ENCODE measurements around the gene STAT5B.

Gene STAT5B

DNA sequence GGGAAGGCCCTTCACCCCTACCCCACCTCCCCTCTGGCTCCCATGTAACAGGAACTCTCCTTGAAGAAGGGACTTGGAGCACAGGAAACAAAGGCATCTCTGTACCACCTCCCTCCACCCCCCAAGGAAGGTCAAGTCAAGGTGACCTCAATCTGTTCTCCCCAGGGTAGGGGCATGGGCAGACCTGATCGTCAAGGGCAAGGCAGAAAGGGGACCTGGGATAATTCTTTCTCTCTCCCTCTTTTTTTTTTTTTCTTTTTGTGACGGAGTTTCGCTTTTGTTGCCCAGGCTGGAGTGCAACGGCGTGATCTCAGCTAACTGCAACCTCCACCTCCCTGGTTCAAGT, 7.8 kb upstream of the STAT5B start:
- no peak for DNase-seq

GRCh38 chr17:42283241-42284023, 7.2 kb upstream of the STAT5B start:
- DNase-seq, result no peak

DNA sequence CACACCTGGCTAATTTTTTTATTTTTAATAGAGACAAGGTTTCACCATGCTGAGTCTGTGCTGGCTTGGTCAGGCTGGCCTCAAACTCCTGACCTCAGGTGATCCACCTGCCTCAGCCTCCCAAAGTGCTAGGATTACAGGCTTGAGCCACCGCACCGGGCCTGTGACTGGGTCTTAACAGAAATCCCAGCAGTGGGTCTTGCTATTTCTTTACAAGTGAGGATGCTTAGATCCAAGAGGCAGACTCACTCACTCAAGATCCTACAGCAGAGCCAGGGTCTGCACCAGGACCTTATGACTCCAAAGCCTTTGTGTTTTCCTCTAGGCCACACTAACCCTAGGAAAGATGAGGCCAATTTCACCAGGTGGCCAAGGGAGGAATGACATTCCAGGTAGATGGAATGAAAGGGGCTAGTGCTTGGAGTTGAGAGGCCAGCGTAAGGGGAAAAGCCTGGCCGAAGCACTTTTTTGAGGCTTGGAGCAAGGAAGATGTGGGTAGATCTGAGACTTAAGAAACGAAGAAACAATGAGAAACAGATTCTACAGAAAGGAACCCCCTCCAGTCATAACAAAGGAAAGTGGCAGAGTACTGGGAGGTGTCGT, 6.4 kb upstream of the STAT5B start:
- DNase-seq, result no peak

- no peak for DNase-seq
These were observed 5.4 kb upstream of the STAT5B start for GRCh38 chr17:42281571-42282096.

- DNase-seq, result no peak
These were observed 3.8 kb upstream of the STAT5B start for GRCh38 chr17:42279776-42280630.

DNA sequence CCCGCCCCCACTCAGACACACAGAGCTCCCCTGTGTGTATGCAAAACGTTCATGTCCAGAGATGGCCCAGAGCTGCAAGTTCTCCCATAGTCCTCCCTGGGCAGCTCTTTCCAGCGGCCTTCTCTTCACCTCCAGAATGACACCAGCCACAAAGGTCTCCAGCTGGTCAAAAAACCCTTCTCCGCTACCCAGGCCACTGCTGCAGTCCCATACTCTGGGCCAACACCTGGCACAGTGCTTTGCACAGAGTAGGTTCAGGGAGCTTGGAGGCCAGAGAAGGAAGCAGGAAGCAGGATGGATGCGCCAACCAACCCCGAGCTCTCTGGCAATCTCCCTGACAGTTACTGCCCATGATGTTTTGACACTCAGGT, 1.1 kb upstream of the STAT5B start:
- DNase-seq, result no peak

- DNase-seq, result no peak
These were observed 584 bp upstream of the STAT5B start for GRCh38 chr17:42276609-42277341.

DNA sequence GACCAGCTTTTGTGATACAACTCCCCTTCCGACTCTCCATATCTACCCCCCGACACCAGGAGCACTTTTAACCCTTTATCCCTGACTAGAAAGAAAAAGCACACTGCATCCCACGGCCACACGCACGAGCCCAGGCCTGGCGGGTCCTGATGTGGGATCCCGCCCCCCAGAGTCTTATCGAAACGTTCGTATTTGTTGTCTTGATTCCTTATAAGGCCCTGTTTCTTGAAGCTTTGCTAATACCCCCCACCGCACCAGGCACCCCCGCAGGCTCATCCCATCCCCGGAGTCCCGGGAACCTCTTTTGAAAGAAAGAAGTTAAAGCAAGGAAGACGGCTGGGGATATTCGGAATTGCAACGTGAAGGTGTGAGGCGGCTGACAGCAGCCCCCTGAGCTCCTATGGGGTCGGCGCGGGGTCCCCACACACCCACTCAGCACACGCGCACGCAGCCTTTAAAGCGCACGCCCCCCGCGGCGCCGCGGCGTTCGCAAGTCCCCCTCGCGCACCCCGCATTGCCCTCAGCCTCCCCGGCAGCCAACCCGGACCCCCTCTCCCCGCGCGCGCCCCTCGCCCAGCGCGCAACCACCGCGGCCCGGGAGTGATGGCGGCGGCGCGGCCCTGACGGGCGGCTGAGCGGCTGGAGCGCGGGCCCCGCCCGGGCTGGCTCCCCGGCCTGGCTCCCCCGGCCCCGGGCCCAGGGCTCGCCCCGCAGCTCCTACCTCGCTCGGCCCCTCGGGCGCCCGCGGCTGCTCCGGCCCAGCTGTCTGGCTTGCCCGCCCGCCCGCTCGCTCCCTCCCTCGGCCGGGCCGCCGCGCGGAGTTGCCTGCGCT, 448 bp downstream of the STAT5B start:
- DNase-seq, result peak; percentile 21

DNA sequence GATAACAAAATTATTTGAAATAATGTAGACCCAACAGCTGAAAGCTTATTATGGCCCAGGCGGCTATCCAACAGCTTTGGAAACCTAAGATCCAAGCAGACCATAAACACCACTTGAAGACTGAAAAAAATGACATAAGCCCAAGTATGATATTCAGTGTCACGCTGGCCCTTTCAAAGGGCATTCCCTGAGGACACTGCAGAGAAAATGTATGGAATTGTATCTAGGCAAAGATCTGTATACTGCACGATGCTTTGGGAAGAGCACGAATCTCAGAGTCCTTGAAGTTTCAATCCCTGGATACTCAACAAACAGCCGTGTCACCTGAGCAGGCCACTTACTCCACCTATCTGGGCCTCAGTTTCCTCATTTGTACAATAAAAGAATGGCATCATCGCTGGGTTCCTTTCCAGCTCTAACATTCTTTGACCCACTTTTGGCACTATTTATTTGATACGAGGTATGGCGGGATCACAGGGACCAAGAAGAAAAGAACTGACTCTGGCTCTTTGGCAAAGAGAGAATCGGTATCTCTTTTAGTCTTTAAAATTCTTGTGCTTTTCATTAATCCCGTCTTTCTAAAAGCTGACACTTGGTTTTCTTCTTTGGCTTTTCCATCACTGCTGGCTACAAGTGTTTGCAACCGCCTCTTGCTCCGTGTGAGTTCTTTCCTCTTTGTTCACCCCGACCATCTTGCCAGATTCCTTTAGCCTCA, 1.2 kb downstream of the STAT5B start:
- DNase-seq, result no peak

GRCh38 chr17:42274253-42274542, 2.0 kb downstream of the STAT5B start:
- no peak for DNase-seq

DNA sequence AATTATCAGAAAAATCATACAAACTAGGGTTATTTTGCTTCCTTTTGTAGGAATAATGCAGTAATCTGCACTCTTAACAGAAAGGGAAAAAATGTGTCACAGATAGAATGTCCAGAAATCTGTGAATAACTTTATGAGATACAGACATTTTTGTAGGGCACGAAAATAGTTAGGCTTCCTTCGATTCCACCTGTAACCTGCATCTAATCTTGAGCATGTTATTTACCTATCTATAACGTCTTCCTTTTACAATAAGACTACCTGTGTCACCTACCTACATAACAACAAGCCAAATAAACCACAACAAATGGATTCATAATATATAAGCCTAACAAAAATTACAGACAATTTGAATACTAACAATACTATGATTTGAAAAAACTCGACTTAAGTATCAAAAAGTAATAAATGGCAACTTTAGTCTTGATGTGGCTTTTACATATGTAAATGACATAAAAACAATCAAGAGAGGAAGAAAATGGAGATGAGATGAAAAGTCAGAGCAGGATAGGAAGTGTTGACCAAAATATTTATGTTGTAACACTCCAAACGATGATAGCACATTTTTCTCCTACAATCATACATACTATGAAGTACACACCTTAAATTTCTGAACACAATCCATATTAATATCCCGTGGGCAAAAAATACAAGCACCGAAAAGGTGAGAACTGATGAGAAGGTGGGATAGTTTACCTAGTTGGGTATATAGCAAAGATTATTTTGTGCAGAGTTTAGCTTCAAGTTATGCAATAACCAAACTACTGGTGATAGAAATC, 2.5 kb downstream of the STAT5B start:
- DNase-seq, result no peak

DNA sequence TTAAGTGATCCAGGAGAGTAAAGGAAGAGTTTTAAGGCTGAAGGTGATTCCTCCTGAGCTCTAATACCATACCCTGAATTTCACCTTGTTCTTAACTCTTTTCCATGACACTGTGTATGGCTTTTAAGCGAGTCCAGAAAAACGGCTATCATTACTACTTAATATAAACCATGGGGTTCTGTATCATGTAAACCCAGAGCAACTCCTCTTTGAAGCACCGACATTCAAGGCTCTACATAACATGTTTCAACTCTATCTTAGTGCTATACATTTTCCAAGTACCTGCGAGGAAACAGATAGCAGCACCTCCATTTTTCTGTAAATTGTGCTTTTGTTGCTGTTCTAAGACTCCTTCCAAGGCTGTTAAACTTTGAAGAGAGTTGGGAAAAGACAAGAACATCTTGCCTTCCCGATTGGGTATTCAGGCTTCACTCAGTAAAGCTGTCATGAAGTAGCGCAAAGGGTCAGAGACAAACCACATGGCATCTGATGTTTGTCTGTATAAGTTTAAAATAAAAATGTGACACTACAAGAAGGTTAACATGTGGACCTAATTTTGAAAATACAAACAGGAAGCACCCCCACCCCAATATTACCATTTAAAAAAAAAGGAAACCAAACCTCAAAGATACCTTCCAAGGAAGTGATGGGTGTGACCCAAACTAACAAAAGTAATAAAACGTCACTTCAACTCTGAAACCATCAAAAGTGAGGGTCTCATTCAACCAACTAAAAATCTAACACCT, 3.9 kb downstream of the STAT5B start:
- no peak for DNase-seq

- DNase-seq, result no peak
These were observed 4.5 kb downstream of the STAT5B start for GRCh38 chr17:42271779-42272035.

DNA sequence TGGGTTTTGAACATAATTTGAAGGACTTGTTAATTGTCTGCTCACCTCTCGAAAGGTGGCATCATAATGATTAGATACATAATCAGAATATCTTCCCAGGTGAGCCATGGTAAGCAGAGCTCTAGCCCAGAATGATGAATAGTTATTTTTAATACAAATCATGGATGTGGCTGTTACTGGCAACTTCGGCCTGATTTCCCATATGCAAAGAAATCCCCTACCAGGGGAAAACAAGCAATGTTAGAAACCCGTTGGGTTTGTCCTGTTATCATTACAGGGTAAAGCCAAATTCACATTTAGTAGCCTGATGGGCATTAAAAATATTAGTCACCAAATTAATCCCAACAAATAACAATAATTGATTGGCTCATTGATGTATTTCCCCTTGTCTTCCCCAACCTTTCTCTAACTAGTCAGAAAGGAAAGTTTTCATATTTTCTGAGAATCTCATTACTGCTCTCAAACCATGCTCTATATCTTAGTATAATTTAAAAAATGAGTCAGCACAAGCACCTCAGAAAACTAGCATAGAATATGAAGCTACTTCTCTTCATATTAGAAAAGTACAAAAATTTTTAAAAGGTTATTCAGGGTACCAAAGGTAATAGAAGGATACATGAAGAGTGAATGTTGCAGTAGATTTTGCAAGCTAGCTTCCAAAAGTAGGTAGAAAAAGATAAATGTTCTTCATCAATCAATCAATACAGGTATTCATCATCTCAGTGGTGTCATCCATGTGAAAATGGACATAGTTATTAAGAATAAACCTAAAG, 5.0 kb downstream of the STAT5B start:
- DNase-seq, result no peak

DNA sequence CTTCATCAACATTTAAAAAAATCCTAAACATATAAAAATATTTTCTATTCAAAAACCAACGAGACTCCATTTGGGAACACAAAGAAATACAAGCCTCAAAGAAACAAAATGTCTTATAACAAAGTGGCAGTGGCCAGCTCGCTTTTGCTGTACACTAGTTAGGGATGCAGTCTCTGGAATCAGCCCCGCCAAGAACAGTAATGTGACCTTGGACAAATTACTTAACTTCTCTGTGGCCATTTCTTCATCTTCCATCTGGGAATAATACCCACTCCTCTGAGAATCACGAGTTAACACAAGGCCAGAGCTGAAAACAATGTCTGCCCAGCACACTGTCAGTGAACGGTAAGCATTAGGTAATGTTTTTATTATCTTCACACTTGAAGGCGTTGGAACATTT, 5.6 kb downstream of the STAT5B start:
- no peak for DNase-seq

DNA sequence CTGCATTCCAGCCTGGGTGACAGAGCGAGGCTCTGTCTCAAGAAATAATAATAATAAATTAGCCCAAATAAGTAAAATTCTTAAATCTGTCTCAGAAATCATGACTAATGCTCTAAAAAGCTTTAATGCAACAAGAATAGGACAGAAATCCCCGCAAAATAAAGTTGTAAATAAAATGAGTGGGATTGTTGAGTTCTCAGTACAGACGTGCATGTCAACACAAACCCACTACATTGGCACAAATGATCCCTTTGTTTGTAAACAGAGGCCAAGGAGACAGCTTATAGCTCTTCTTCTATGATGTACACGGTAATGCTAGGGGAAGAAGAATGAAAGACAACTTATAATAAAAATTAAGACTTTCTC, 6.0 kb downstream of the STAT5B start:
- DNase-seq, result no peak

- no peak for DNase-seq
These were observed 8.0 kb downstream of the STAT5B start for GRCh38 chr17:42268236-42268635.

DNA sequence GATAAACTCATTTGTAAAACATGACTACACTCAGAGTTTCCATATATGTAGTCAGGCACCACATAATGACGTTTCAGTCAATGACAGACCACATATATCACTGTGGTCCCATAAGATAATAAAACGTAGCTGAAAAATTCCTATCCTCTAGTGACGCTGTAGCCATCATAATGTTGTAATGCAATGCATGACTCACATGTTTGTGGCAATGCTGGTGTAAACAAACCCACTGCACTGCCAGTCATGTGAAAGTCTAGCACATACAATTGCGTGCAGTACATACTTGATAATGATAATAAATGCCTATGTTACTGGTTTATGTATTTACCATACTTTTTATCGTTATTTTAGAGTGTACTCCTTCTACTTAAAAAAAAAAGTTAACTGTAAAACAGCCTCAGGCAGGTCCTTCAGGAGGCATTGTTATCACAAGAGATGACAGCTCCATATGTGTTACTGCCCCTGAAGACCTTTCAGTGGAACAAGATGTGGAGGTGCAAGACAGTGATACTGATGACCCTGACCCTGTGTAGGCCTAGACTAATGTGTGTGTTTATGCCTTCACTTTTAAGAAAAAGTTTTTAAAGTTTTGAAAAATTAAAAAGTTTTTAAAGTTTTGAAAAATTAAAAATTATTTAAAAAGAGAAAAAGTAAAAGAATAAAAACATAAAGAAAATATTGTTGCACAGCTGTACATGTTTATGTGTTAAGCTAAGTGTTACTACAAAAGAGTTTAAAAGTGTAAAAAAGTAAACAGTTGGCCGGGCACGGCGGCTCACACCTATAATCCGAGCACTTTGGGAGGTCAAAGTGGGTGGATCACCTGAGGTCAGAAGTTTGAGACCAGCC, 9.0 kb downstream of the STAT5B start:
- DNase-seq, result no peak

- DNase-seq, result no peak
These were observed 9.7 kb downstream of the STAT5B start for GRCh38 chr17:42266462-42266861.

Measured in NCI-H1694 treated with DMSO at 0.1 percent for 48 hours (cell line).